ENCODE data around the gene BLOC1S3. TPM values are rescaled to one million over a fixed set of nuclear protein-coding genes. Genes with fewer than 3 reads are reported as not detected.

Gene BLOC1S3, protein sequence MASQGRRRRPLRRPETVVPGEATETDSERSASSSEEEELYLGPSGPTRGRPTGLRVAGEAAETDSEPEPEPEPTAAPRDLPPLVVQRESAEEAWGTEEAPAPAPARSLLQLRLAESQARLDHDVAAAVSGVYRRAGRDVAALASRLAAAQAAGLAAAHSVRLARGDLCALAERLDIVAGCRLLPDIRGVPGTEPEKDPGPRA
- 13.7 to 22.6 TPM (median 17.2 TPM) in 5 replicates for total RNA-seq (2022; extraction: Qiagen RNA extraction; ENCODE audit: low read depth)

GRCh38 chr19:45178262-45179071 is at the start of gene BLOC1S3:
TSS of gene BLOC1S3 (plus strand) at chr19:45178784. CDS start at chr19:45179297, 513 bp downstream.

GRCh38 chr19:45160870-45161737 is 17.5 kb upstream of the BLOC1S3 start, which contains the start of gene NKPD1:
TSS of gene NKPD1 (minus strand) at chr19:45160982. CDS start at chr19:45160150, 832 bp downstream.

GRCh38 chr19:45177817-45178261 is 745 bp upstream of the BLOC1S3 start, which contains the start of gene TRAPPC6A:
TSS of gene TRAPPC6A (minus strand) at chr19:45178237. CDS start at chr19:45178218, 19 bp downstream.

Other genes with a start within 250 kb of the BLOC1S3 start
- gene APOC4, start 236.5 kb upstream of the BLOC1S3 start, total RNA-seq (2022; extraction: Qiagen RNA extraction; ENCODE audit: low read depth) = not detected in 5 replicates
- not detected in 5 replicates for gene APOC2, start 232.7 kb upstream of the BLOC1S3 start, total RNA-seq (2022; extraction: Qiagen RNA extraction; ENCODE audit: low read depth)
- gene CLPTM1, start 223.4 kb upstream of the BLOC1S3 start, total RNA-seq (2022; extraction: Qiagen RNA extraction; ENCODE audit: low read depth) = 105 to 202 TPM (median 186 TPM) in 5 replicates
- gene RELB, start 177.3 kb upstream of the BLOC1S3 start, total RNA-seq (2022; extraction: Qiagen RNA extraction; ENCODE audit: low read depth) = 21.5 to 47.3 TPM (median 39.4 TPM) in 5 replicates
- gene CLASRP, start 139.7 kb upstream of the BLOC1S3 start, total RNA-seq (2022; extraction: Qiagen RNA extraction; ENCODE audit: low read depth) = 53.3 to 78.2 TPM (median 70.7 TPM) in 5 replicates
- 5.5 to 12.5 TPM (median 11.8 TPM) in 5 replicates for gene ZNF296, start 102.3 kb upstream of the BLOC1S3 start, total RNA-seq (2022; extraction: Qiagen RNA extraction; ENCODE audit: low read depth)
- 75.9 to 97.8 TPM (median 96.0 TPM) in 5 replicates for gene GEMIN7, start 99.5 kb upstream of the BLOC1S3 start, total RNA-seq (2022; extraction: Qiagen RNA extraction; ENCODE audit: low read depth)
- 23.1 to 37.0 TPM (median 36.1 TPM) in 5 replicates for gene PPP1R37, start 85.6 kb upstream of the BLOC1S3 start, total RNA-seq (2022; extraction: Qiagen RNA extraction; ENCODE audit: low read depth)
- gene NKPD1, start 17.8 kb upstream of the BLOC1S3 start, total RNA-seq (2022; extraction: Qiagen RNA extraction; ENCODE audit: low read depth) = 0.08 to 0.34 TPM (median 0.32 TPM) in 5 replicates
- gene TRAPPC6A, start 547 bp upstream of the BLOC1S3 start, total RNA-seq (2022; extraction: Qiagen RNA extraction; ENCODE audit: low read depth) = 29.2 to 47.2 TPM (median 38.5 TPM) in 5 replicates
- 1.0 to 2.0 TPM (median 2.0 TPM) in 5 replicates for gene EXOC3L2, start 66.6 kb downstream of the BLOC1S3 start, total RNA-seq (2022; extraction: Qiagen RNA extraction; ENCODE audit: low read depth)
- 5.5 to 8.6 TPM (median 7.4 TPM) in 5 replicates for gene MARK4, start 72.5 kb downstream of the BLOC1S3 start, total RNA-seq (2022; extraction: Qiagen RNA extraction; ENCODE audit: low read depth)
- gene CKM, start 144.1 kb downstream of the BLOC1S3 start, total RNA-seq (2022; extraction: Qiagen RNA extraction; ENCODE audit: low read depth) = 0.08 TPM in 1 of 5 replicates, not detected in the others
- gene KLC3, start 162.0 kb downstream of the BLOC1S3 start, total RNA-seq (2022; extraction: Qiagen RNA extraction; ENCODE audit: low read depth) = 0.40 to 1.2 TPM (median 0.79 TPM) in 5 replicates
- gene ERCC2, start 191.8 kb downstream of the BLOC1S3 start, total RNA-seq (2022; extraction: Qiagen RNA extraction; ENCODE audit: low read depth) = 8.5 to 14.6 TPM (median 12.9 TPM) in 5 replicates
- gene PPP1R13L, start 226.3 kb downstream of the BLOC1S3 start, total RNA-seq (2022; extraction: Qiagen RNA extraction; ENCODE audit: low read depth) = 28.2 to 49.5 TPM (median 33.1 TPM) in 5 replicates
- gene POLR1G, start 227.9 kb downstream of the BLOC1S3 start, total RNA-seq (2022; extraction: Qiagen RNA extraction; ENCODE audit: low read depth) = 36.5 to 57.4 TPM (median 49.7 TPM) in 5 replicates
- 133 to 168 TPM (median 162 TPM) in 5 replicates for gene ERCC1, start 245.1 kb downstream of the BLOC1S3 start, total RNA-seq (2022; extraction: Qiagen RNA extraction; ENCODE audit: low read depth)

All from A549 treated with ZK216348 at 1 μM for 4 hours (cell line).